ENCODE results near the gene SLC22A6. TPM values are rescaled to one million over a fixed set of nuclear protein-coding genes. Genes with fewer than 3 reads are reported as not detected.

The SLC22A6 gene
- total and polyA plus RNA-seq, 4 donors, result 0.25 TPM; not detected in 3

DNA sequence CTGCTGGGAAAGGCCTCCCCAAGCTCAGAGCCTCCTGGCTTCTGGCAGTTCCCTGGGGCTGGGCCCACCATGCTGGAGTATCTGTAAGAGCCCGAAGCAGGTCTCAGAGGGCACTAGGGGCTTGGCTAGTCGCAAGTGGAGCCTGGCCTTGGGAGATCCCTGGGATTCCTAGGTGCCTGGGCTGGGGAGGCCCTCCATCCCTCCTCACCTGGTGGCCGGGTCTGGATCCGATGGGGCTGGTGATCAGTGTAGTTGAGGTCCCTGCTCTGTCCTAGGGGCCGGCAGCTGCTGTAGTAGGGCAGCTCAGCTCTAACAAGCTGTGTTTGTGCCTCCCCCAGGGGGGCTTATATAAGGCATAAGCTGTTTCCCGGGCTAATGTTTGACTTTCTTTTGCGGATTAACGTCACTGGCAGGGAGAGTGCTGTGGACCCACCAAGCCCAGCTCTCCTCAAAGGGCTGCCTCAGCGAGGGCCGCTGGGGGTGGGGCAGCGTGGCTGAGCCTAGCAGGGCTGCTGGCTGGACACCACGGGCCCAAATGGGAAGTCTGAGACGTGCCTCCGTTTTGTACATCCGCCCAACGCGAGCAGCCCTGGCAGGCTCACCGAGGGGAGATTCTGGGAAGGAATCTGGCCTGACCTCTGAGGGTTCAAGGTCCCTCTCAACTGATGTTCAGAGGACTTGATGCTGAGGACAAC lies 30.9 kb upstream of the SLC22A6 start, which contains the start of gene SLC22A8:
Gene SLC22A8, minus strand, starts transcription at position 321 of the 695 bp plus-strand sequence. CDS start 883 bp downstream, outside the sequence.
- no peak within 1 kb of the TSS for H3K4me3 ChIP-seq (ENCODE audit: low read length in 2 of 2)
- H3K4me1 ChIP-seq (ENCODE audit: control insufficient read depth in 1 of 2, insufficient read depth in 2 of 2, low read length in 2 of 2), result no peaks in the 10 kb centered on the region
- intact Hi-C loops (cut with DNase I), result no loop called here
- 64 to 70% methylated on average over 18 of the region's 18 CpGs for WGBS, 2 donors
- no peak for ATAC-seq (ENCODE audit: low FRiP score)
- peaks cover 1% of the 10 kb centered on the region for H3K9me3 ChIP-seq (ENCODE audit: control insufficient read depth, low read length)
- no peak within 1 kb of the TSS for H3K27ac ChIP-seq (ENCODE audit: low read depth in 1 of 2, low read length in 2 of 2)
- no peaks in the 10 kb centered on the region for H3K27me3 ChIP-seq (ENCODE audit: control insufficient read depth in 1 of 2, insufficient read depth in 2 of 2, low read length in 1 of 2)
- H3K36me3 ChIP-seq (ENCODE audit: control insufficient read depth in 1 of 2, insufficient read depth in 2 of 2, low read length in 1 of 2), result no peaks in the 10 kb centered on the region
- DNase-seq, result no peak

DNA sequence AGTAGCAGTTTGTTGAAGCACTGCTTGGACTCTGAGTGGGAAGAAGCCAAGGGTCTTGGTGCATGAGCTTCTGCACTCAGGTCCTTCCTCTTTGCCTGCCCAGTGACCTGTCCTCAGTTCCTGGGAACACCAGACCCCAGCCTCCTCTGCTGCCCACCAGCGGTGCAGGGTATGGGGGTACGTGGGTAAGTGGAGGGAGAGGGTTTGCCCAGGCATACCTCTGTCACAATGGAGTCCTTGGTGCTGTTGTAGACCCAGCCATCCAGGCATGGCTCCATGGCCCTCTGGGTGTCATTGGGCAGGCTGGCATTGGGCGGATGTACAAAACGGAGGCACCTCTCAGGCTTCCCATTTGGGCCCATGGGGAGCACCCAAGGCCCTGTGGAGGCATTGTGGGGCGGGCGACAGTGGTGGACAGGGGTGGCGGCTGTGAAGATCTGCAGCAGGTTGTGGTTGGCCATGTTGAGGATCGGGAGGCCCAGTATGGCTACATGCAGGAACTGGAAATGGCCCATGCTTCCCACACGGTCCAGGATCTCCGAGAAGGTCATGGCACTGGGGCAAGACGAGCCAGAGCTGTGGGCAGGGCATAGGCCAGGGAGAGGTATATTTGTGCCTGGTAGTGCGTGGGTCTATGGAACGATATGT lies 29.8 kb upstream of the SLC22A6 start:
- 94 to 95% methylated on average over 13 of the region's 13 CpGs for WGBS, 2 donors
- intact Hi-C loops (cut with DNase I), result no loop called here
- H3K4me1 ChIP-seq (ENCODE audit: control insufficient read depth in 1 of 2, insufficient read depth in 2 of 2, low read length in 2 of 2), result no peaks in the 10 kb centered on the region
- ATAC-seq (ENCODE audit: low FRiP score) (no peak), DNase-seq (no peak)
- no peak overlapping the region for H3K4me3 ChIP-seq (ENCODE audit: low read length in 2 of 2)
- H3K27ac ChIP-seq (ENCODE audit: low read depth in 1 of 2, low read length in 2 of 2), result no peak overlapping the region
- no peaks in the 10 kb centered on the region for H3K36me3 ChIP-seq (ENCODE audit: control insufficient read depth in 1 of 2, insufficient read depth in 2 of 2, low read length in 1 of 2)
- peaks cover 1% of the 10 kb centered on the region for H3K9me3 ChIP-seq (ENCODE audit: control insufficient read depth, low read length)
- no peaks in the 10 kb centered on the region for H3K27me3 ChIP-seq (ENCODE audit: control insufficient read depth in 1 of 2, insufficient read depth in 2 of 2, low read length in 1 of 2)

DNA sequence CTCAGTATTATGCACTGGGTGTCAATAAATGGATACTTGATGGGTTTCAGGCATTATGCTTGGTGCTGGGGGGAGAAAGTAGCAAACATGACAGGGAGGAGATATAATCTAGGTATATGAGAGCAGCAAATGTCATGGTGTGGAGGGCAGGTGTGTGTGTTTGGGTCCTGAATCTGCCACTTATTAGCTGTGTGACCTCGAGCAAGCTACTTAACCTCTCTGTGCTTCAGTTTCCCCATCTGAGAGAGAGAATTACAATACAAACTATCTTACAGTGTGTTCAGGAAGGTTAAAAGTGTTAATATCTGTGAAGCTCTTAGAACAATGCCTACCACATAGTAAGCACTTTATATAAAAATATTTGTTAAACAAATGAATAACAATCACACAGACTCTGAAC lies 28.1 kb upstream of the SLC22A6 start:
- Histone ChIP-seq H3K27me3 (ENCODE audit: control insufficient read depth in 1 of 2, insufficient read depth in 2 of 2, low read length in 1 of 2) (no peaks in the 10 kb centered on the region), H3K36me3 (ENCODE audit: control insufficient read depth in 1 of 2, insufficient read depth in 2 of 2, low read length in 1 of 2) (no peaks in the 10 kb centered on the region), H3K9me3 (ENCODE audit: control insufficient read depth, low read length) (peaks cover 1% of the 10 kb centered on the region), H3K27ac (ENCODE audit: low read depth in 1 of 2, low read length in 2 of 2) (no peak overlapping the region), H3K4me1 (ENCODE audit: control insufficient read depth in 1 of 2, insufficient read depth in 2 of 2, low read length in 2 of 2) (no peaks in the 10 kb centered on the region), H3K4me3 (ENCODE audit: low read length in 2 of 2) (no peak overlapping the region)
- ATAC-seq (ENCODE audit: low FRiP score) (no peak), DNase-seq (no peak)
- intact Hi-C loops (cut with DNase I), result no loop called here
- WGBS, 2 donors, result 96% methylated on average over 1 of the region's 1 CpG

DNA sequence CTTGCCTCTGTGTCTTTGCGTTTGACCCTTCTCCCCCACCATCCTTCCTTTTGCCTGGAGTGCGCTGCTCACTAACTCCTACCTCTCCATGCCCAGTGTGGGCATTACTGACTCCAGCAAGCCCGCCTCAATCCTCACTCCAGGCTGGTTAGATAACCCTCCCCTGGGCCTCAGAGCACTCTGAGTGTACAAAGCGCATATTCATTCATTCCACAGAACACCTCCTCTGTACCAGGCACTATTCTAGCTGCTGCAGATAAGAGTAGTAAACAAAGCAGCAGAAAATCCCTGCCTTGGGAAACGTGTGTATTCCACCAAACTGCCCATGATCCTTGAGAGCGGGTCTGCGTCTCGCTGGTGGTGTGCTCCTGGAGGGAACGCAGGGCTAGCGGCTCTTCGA lies 27.7 kb upstream of the SLC22A6 start:
- ATAC-seq (ENCODE audit: low FRiP score) (no peak), DNase-seq (no peak)
- intact Hi-C loops (cut with DNase I), result no loop called here
- no peaks in the 10 kb centered on the region for H3K4me1 ChIP-seq (ENCODE audit: control insufficient read depth in 1 of 2, insufficient read depth in 2 of 2, low read length in 2 of 2)
- peaks cover 1% of the 10 kb centered on the region for H3K9me3 ChIP-seq (ENCODE audit: control insufficient read depth, low read length)
- H3K27ac ChIP-seq (ENCODE audit: low read depth in 1 of 2, low read length in 2 of 2), result no peak overlapping the region
- no peaks in the 10 kb centered on the region for H3K27me3 ChIP-seq (ENCODE audit: control insufficient read depth in 1 of 2, insufficient read depth in 2 of 2, low read length in 1 of 2)
- H3K36me3 ChIP-seq (ENCODE audit: control insufficient read depth in 1 of 2, insufficient read depth in 2 of 2, low read length in 1 of 2), result no peaks in the 10 kb centered on the region
- 80 to 85% methylated on average over 11 of the region's 11 CpGs for WGBS, 2 donors
- no peak overlapping the region for H3K4me3 ChIP-seq (ENCODE audit: low read length in 2 of 2)

DNA sequence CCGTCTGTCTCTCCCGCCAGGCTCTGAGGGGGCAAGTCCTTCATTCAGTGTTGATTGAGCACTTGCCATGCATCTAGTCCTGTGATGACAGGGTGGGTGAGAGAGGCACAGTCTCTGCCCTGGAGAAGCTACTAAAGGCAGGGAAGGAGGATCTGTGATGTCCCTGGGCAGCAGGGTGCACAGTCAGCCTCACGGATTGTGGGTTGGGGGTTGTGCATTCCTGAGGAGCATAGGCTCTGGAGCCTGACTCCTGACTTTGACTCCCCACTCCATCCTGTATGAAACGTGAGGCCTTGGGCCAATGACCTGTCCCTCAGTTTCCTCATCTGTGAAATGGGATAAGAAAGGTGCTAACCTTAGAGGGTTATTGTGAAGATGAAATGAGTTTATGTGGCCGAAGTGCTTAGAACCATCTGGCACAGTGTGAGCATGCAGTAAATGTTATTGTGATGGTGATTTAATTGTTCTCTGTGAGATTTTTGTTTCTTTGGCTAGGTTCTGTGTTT lies 26.2 kb upstream of the SLC22A6 start:
- H3K36me3 ChIP-seq (ENCODE audit: control insufficient read depth in 1 of 2, insufficient read depth in 2 of 2, low read length in 1 of 2), result no peaks in the 10 kb centered on the region
- intact Hi-C loops (cut with DNase I), result no loop called here
- H3K4me1 ChIP-seq (ENCODE audit: control insufficient read depth in 1 of 2, insufficient read depth in 2 of 2, low read length in 2 of 2), result no peaks in the 10 kb centered on the region
- peaks cover 1% of the 10 kb centered on the region for H3K9me3 ChIP-seq (ENCODE audit: control insufficient read depth, low read length)
- no peaks in the 10 kb centered on the region for H3K27me3 ChIP-seq (ENCODE audit: control insufficient read depth in 1 of 2, insufficient read depth in 2 of 2, low read length in 1 of 2)
- ATAC-seq (ENCODE audit: low FRiP score) (no peak), DNase-seq (no peak)
- H3K4me3 ChIP-seq (ENCODE audit: low read length in 2 of 2), result no peak overlapping the region
- no peak overlapping the region for H3K27ac ChIP-seq (ENCODE audit: low read depth in 1 of 2, low read length in 2 of 2)
- 87 to 89% methylated on average over 5 of the region's 5 CpGs for WGBS, 2 donors

DNA sequence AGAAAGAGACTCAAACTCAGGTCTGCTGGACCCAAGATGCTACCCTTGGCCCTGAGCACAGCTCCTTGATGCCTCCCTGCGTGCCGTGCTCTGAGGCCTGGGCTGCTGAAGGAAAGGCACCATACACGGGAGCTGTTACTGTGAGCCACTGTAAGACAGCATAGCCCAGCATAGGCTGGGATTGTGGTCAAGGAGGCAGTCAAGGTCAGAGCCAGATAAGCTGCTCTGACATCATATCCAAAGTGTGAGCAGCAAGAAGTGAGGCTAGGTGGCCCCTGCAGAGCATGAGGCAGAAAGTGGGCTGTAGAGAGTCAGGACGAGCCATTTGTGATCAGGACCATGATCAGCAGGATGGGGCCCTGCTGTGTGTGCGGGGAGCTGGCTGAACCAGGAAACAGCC lies 23.2 kb upstream of the SLC22A6 start:
- DNase-seq (no peak), ATAC-seq (ENCODE audit: low FRiP score) (no peak)
- Histone ChIP-seq H3K27ac (ENCODE audit: low read depth in 1 of 2, low read length in 2 of 2) (no peak overlapping the region), H3K36me3 (ENCODE audit: control insufficient read depth in 1 of 2, insufficient read depth in 2 of 2, low read length in 1 of 2) (no peaks in the 10 kb centered on the region), H3K4me3 (ENCODE audit: low read length in 2 of 2) (no peak overlapping the region), H3K27me3 (ENCODE audit: control insufficient read depth in 1 of 2, insufficient read depth in 2 of 2, low read length in 1 of 2) (no peaks in the 10 kb centered on the region), H3K4me1 (ENCODE audit: control insufficient read depth in 1 of 2, insufficient read depth in 2 of 2, low read length in 2 of 2) (no peaks in the 10 kb centered on the region), H3K9me3 (ENCODE audit: control insufficient read depth, low read length) (no peaks in the 10 kb centered on the region)
- intact Hi-C loops (cut with DNase I), result no loop called here
- WGBS, 2 donors, result 93 to 96% methylated on average over 5 of the region's 5 CpGs

DNA sequence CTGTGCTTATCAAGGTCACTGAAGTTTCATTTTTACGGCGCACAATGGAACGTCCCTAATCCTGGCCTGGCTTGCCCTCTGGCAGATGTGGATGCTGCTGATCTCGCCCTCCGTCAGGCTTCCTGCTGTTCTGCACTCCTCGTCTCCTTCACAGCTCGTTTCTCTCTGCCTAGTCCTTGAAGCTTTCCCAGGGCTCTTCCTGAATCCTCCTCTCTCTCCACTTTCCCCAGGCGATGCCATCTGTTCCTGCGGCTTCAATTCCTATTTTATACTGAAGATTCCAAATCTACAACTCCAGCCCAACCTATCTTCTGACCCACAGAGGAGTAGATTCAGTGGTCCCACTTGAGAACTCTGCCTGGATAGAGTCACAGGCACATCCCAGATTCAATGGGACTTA lies 16.7 kb upstream of the SLC22A6 start:
- WGBS, 2 donors, result 73 to 77% methylated on average over 9 of the region's 9 CpGs
- H3K27ac ChIP-seq (ENCODE audit: low read depth in 1 of 2, low read length in 2 of 2), result no peak overlapping the region
- DNase-seq (no peak), ATAC-seq (ENCODE audit: low FRiP score) (no peak)
- no peaks in the 10 kb centered on the region for H3K27me3 ChIP-seq (ENCODE audit: control insufficient read depth in 1 of 2, insufficient read depth in 2 of 2, low read length in 1 of 2)
- H3K4me3 ChIP-seq (ENCODE audit: low read length in 2 of 2), result no peak overlapping the region
- intact Hi-C loops (cut with DNase I), result no loop called here
- H3K36me3 ChIP-seq (ENCODE audit: control insufficient read depth in 1 of 2, insufficient read depth in 2 of 2, low read length in 1 of 2), result no peaks in the 10 kb centered on the region
- no peaks in the 10 kb centered on the region for H3K9me3 ChIP-seq (ENCODE audit: control insufficient read depth, low read length)
- no peaks in the 10 kb centered on the region for H3K4me1 ChIP-seq (ENCODE audit: control insufficient read depth in 1 of 2, insufficient read depth in 2 of 2, low read length in 2 of 2)

DNA sequence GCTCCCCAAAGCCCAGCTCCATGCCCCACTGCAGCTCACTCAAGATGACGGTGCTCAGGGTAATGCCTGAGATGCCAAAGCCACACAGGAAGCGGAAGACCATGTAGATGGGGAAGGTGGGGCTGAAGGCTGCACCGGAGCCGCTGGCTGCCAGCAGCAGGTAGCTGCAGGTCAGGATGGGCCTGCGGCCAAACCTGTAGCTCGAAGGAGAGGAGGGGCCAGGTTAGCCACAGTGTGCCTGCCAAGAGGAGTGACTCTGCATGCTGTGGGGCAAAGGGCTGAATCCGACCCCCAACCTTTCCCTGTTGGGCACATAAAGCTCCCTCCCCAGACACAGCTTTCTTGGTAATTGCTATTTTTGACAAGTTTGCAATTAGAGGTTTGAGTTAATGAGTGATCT lies 14.9 kb upstream of the SLC22A6 start:
- Histone ChIP-seq H3K9me3 (ENCODE audit: control insufficient read depth, low read length) (peaks cover 2% of the 10 kb centered on the region), H3K27me3 (ENCODE audit: control insufficient read depth in 1 of 2, insufficient read depth in 2 of 2, low read length in 1 of 2) (no peaks in the 10 kb centered on the region), H3K27ac (ENCODE audit: low read depth in 1 of 2, low read length in 2 of 2) (no peak overlapping the region), H3K36me3 (ENCODE audit: control insufficient read depth in 1 of 2, insufficient read depth in 2 of 2, low read length in 1 of 2) (no peaks in the 10 kb centered on the region), H3K4me3 (ENCODE audit: low read length in 2 of 2) (no peak overlapping the region), H3K4me1 (ENCODE audit: control insufficient read depth in 1 of 2, insufficient read depth in 2 of 2, low read length in 2 of 2) (no peaks in the 10 kb centered on the region)
- ATAC-seq (ENCODE audit: low FRiP score) (no peak), DNase-seq (no peak)
- intact Hi-C loops (cut with DNase I), result no loop called here
- 71 to 80% methylated on average over 7 of the region's 7 CpGs for WGBS, 2 donors

DNA sequence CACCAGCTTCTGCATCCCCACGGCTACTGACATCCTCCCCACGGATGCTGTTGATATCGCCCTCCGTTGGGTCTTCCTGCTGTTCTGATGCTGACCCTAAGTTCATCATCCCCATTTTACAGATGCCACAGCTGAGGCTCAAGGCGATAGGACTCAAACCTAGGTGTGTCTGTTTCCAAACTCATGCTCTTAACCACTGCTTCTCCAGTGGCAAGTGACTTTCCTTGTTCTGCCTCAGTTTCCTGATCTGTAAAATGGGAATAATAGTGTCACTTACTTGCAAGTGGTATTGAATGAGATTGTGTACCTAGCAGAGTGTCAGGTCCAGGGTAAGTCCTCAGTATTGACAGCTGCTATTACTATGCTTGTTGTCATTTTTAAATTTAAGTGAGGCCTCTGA lies 14.4 kb upstream of the SLC22A6 start:
- no peak overlapping the region for H3K4me3 ChIP-seq (ENCODE audit: low read length in 2 of 2)
- 90 to 99% methylated on average over 5 of the region's 5 CpGs for WGBS, 2 donors
- DNase-seq, result no peak
- H3K27me3 ChIP-seq (ENCODE audit: control insufficient read depth in 1 of 2, insufficient read depth in 2 of 2, low read length in 1 of 2), result no peaks in the 10 kb centered on the region
- no peaks in the 10 kb centered on the region for H3K4me1 ChIP-seq (ENCODE audit: control insufficient read depth in 1 of 2, insufficient read depth in 2 of 2, low read length in 2 of 2)
- H3K36me3 ChIP-seq (ENCODE audit: control insufficient read depth in 1 of 2, insufficient read depth in 2 of 2, low read length in 1 of 2), result no peaks in the 10 kb centered on the region
- no peak for ATAC-seq (ENCODE audit: low FRiP score)
- peaks cover 2% of the 10 kb centered on the region for H3K9me3 ChIP-seq (ENCODE audit: control insufficient read depth, low read length)
- no peak overlapping the region for H3K27ac ChIP-seq (ENCODE audit: low read depth in 1 of 2, low read length in 2 of 2)
- intact Hi-C loops (cut with DNase I), result no loop called here
